GM12878 (cell line): ENCODE measurements around the gene THSD4. TPM values are rescaled to one million over a fixed set of nuclear protein-coding genes. Genes with fewer than 3 reads are reported as not detected.

Experiments
- ATAC-seq: fragments of 200-7000 bp; cut with Tn5 transposase; 3 replicates; pipeline ENCODE4 v1.9.1; 2020; ENCODE audit warnings: mild to moderate bottlenecking, moderate library complexity
- BruUV-seq: library from RNA; stranded (reverse); fragments of 400-500 nt; replicated peaks from 2 replicates; lab custom pipeline; 2021; lab: Mats Ljungman, UMichigan
- CTCF ChIA-PET: fragments of 300-600 bp; sonication (Branson Sonifier 250); formaldehyde crosslinking; extraction: SDS; loops from one replicate; lab custom pipeline; 2021; ENCODE audit warnings: inconsistent platforms; lab: Yijun Ruan, JAX
- POLR2A ChIA-PET: fragments of 350-600 bp; formaldehyde crosslinking; extraction: SDS; loops from one replicate; lab custom pipeline; 2021; ENCODE audit warnings: inconsistent platforms; lab: Charles Lee
- RAD21 ChIA-PET: fragments of 300-600 bp; sonication (Branson Sonifier 250); formaldehyde crosslinking; loops from one replicate; lab custom pipeline; 2023; ENCODE audit warnings: antibody characterized with exemption; ENCODE audit not compliant: unreplicated experiment; lab: Charles Lee
- SMC1A ChIA-PET: fragments of 300-600 bp; sonication (Branson Sonifier 250); formaldehyde crosslinking; loops from one replicate; lab custom pipeline; 2023; ENCODE audit not compliant: unreplicated experiment, uncharacterized antibody; lab: Charles Lee
- DNase-seq: peaks from one replicate; pipeline ENCODE4 v3.0.0-alpha.2; 2011; ENCODE audit warnings: low read depth, low spot score
- FAIRE-seq: peaks from 3 replicates; lab custom pipeline; 2011; peaks lifted over from hg19 to GRCh38; lab: Jason Lieb, UNC
- H2AFZ ChIP-seq: 2 replicates; pipeline ENCODE4 v1.6.0; 2011; ENCODE audit warnings: low read depth, low read length, control low read depth; ENCODE audit not compliant: control insufficient read depth
- H3K27ac ChIP-seq: 2 replicates; pipeline ENCODE4 v1.5.1; 2011; ENCODE audit warnings: control low read depth; ENCODE audit not compliant: control insufficient read depth, insufficient read depth
- H3K27me3 ChIP-seq, 2 experiments: replicated peaks in 1 of 2; 2 replicates each; pipeline versions ENCODE4 v1.6.0 to v1.6.1; 2011; ENCODE audit warnings: low read length in 1 of 2; ENCODE audit not compliant: control insufficient read depth in 2 of 2, insufficient read depth in 2 of 2
- H3K36me3 ChIP-seq, 2 experiments: 2 replicates each; pipeline ENCODE4 v1.5.1; 2011; ENCODE audit warnings: low read length in 1 of 2; ENCODE audit not compliant: control insufficient read depth in 2 of 2, insufficient read depth in 2 of 2
- H3K4me1 ChIP-seq: 2 replicates; pipeline ENCODE4 v1.6.1; 2011; ENCODE audit warnings: mild to moderate bottlenecking, low read length, moderate library complexity, mixed read lengths; ENCODE audit not compliant: control insufficient read depth, insufficient read depth
- H3K4me2 ChIP-seq: 2 replicates; pipeline ENCODE4 v1.6.0; 2011; ENCODE audit warnings: control low read depth; ENCODE audit not compliant: control insufficient read depth, insufficient read depth
- H3K4me3 ChIP-seq: fragments of 200-600 bp; sonication (generic); 2 replicates; pipeline ENCODE4 v1.5.1; 2016
- H3K79me2 ChIP-seq: 2 replicates; pipeline ENCODE4 v1.6.0; 2011; ENCODE audit warnings: low read length; ENCODE audit not compliant: control insufficient read depth, insufficient read depth
- H3K9ac ChIP-seq: 2 replicates; pipeline ENCODE4 v1.8.0; 2011; ENCODE audit warnings: low read length, control low read depth, mixed read lengths; ENCODE audit not compliant: control insufficient read depth, insufficient read depth
- H3K9me3 ChIP-seq: replicated peaks from 3 replicates; pipeline ENCODE4 v1.5.1; 2011; ENCODE audit warnings: mild to moderate bottlenecking, low read length; ENCODE audit not compliant: control insufficient read depth, insufficient read depth
- H4K20me1 ChIP-seq: 2 replicates; pipeline ENCODE4 v1.6.0; 2011; ENCODE audit not compliant: control insufficient read depth, insufficient read depth
- CEBPB ChIP-seq, 2 experiments: fragments of 150-350 bp in 1 of 2; IDR thresholded peaks; 2 replicates each; pipeline ENCODE4 v1.6.1; 2012 to 2014; ENCODE audit warnings: low read depth in 2 of 2, low read length in 2 of 2, borderline replicate concordance in 1 of 2, inconsistent platforms in 1 of 2
- KDM1A ChIP-seq: fragments of 200-600 bp; sonication (generic); IDR thresholded peaks from 2 replicates; pipeline ENCODE4 v1.6.1; 2016; ENCODE audit warnings: borderline replicate concordance
- NBN ChIP-seq: fragments of 450-650 bp; IDR thresholded peaks from 2 replicates; pipeline ENCODE4 v1.6.1; 2016
- NR2C1 ChIP-seq: fragments of 450-650 bp; IDR thresholded peaks from 2 replicates; pipeline ENCODE4 v1.6.1; 2017; ENCODE audit warnings: antibody characterized with exemption, mild to moderate bottlenecking, moderate library complexity
- PAX5 ChIP-seq: IDR thresholded peaks from 2 replicates; pipeline ENCODE4 v1.6.1; 2011; ENCODE audit warnings: low read depth, low read length, borderline replicate concordance
- POLR2AphosphoS2 ChIP-seq: IDR thresholded peaks from 2 replicates; pipeline ENCODE4 v1.6.1; 2011; ENCODE audit warnings: low read depth, mild to moderate bottlenecking, low read length, improper control_type of control experiment, moderate library complexity
- POLR2AphosphoS5 ChIP-seq: IDR thresholded peaks from 2 replicates; pipeline ENCODE4 v1.6.1; 2011; ENCODE audit warnings: mild to moderate bottlenecking, low read length, inconsistent platforms
- TBL1XR1 ChIP-seq: IDR thresholded peaks from 2 replicates; pipeline ENCODE4 v1.6.1; 2012; ENCODE audit warnings: low read depth, low read length, improper control_type of control experiment
- WGBS: methylation state at CpG from one replicate; pipeline ENCODE4 v1.1.6; 2016; ENCODE audit warnings: low lambda C conversion rate; ENCODE audit not compliant: insufficient replicate concordance, insufficient coverage; ENCODE audit errors: missing lambda C conversion rate; 5-methylcytosine and 5-hydroxymethylcytosine counted together
- in situ Hi-C: fragments of 300-500 bp; cut with MboI; formaldehyde crosslinking; loops from 9 replicates; pipeline ENCODE4 v1.14.3; 2018; ENCODE audit warnings: mixed read lengths
- intact Hi-C: fragments of 100-400 bp; cut with micrococcal nuclease; formaldehyde crosslinking; loops from one replicate; pipeline ENCODE4 v1.14.2; 2022; ENCODE audit not compliant: unreplicated experiment
- polyA plus RNA-seq, 11 experiments: library from polyadenylated mRNA; depleted of rRNA in 4 of 11; unstranded in 6 of 11; stranded (reverse) in 5 of 11; fragments of >200 nt; fragmentation: Nextera tagmentation in 4 of 11; fragmentation: Illumina TruSeq in 1 of 11; extraction: Ambion mirVana in 4 of 11; extraction: Trizol in 1 of 11; gene quantifications; 1 replicate in 1 of 11; 2 replicates in 10 of 11; pipeline versions ENCODE4 v1.2.1 to v1.2.3, GENCODE V29; 2011 to 2016; ENCODE audit warnings: inconsistent platforms in 2 of 11, missing spikeins in 2 of 11, low read depth in 1 of 11
- total RNA-seq, 4 experiments: library from RNA; depleted of rRNA in 3 of 4; stranded (reverse); fragments of >200 nt in 3 of 4; fragmentation: Illumina TruSeq in 1 of 4; extraction: Trizol in 1 of 4; gene quantifications; 2 replicates each; pipeline versions ENCODE4 v1.2.1 to v1.2.3, GENCODE V29; 2013 to 2021
- TF ChIP-seq, protein P1 (sequence below): fragments of 450-650 bp; IDR thresholded peaks from 2 replicates; pipeline ENCODE4 v1.6.1; 2017; ENCODE audit warnings: mild to moderate bottlenecking, moderate library complexity
- TF ChIP-seq, protein P2 (sequence below): fragments of 450-650 bp; IDR thresholded peaks from 2 replicates; pipeline ENCODE4 v1.6.1; 2018; ENCODE audit warnings: borderline replicate concordance, mild to moderate bottlenecking; ENCODE audit not compliant: partially characterized antibody
- TF ChIP-seq, protein P3 (sequence below): fragments of 450-650 bp; IDR thresholded peaks from 2 replicates; pipeline ENCODE4 v1.6.1; 2014; ENCODE audit warnings: mild to moderate bottlenecking

The THSD4 gene
- total and polyA plus RNA-seq, 10 of the 15 experiments (the other 5 are each of a cell fraction or from before 2014, with no cell fraction given) = 0.04 to 0.13 (median 0.05) TPM; not detected in 7

DNA sequence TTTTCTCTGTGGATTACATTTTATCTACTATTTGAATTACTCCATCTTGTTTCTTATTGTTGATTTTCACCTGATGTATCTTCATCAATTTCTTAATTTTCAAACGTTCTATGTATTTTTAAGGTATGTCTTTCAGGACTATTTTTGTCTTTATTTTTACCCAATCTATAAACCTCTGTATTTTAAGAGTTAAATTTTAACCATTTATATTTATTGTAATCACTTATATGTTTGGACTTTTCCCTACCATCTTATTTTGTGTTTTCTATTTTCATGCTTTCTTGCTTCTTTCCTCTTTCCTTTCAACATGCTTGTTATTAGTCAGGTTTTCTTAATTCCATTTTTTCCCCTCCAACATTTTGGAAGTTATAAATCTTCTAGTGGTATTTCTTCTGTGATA, 645.6 kb downstream of the THSD4 start:
- no peak overlapping the region for H2AFZ ChIP-seq
- ChIA-PET SMC1A (no interaction called here), POLR2A (no interaction called here)
- H3K79me2 ChIP-seq = no peaks in the 10 kb centered on the region
- no peaks in the 10 kb centered on the region for H3K27me3 ChIP-seq
- intact Hi-C loops = no loop called here
- FAIRE-seq (no peak), DNase-seq (no peak)
- in situ Hi-C loops = no loop called here
- no peaks in the 10 kb centered on the region for H3K36me3 ChIP-seq
- no peak overlapping the region for H3K4me2 ChIP-seq
- H3K4me1 ChIP-seq = no peaks in the 10 kb centered on the region
- TF ChIP-seq, protein P1, sequence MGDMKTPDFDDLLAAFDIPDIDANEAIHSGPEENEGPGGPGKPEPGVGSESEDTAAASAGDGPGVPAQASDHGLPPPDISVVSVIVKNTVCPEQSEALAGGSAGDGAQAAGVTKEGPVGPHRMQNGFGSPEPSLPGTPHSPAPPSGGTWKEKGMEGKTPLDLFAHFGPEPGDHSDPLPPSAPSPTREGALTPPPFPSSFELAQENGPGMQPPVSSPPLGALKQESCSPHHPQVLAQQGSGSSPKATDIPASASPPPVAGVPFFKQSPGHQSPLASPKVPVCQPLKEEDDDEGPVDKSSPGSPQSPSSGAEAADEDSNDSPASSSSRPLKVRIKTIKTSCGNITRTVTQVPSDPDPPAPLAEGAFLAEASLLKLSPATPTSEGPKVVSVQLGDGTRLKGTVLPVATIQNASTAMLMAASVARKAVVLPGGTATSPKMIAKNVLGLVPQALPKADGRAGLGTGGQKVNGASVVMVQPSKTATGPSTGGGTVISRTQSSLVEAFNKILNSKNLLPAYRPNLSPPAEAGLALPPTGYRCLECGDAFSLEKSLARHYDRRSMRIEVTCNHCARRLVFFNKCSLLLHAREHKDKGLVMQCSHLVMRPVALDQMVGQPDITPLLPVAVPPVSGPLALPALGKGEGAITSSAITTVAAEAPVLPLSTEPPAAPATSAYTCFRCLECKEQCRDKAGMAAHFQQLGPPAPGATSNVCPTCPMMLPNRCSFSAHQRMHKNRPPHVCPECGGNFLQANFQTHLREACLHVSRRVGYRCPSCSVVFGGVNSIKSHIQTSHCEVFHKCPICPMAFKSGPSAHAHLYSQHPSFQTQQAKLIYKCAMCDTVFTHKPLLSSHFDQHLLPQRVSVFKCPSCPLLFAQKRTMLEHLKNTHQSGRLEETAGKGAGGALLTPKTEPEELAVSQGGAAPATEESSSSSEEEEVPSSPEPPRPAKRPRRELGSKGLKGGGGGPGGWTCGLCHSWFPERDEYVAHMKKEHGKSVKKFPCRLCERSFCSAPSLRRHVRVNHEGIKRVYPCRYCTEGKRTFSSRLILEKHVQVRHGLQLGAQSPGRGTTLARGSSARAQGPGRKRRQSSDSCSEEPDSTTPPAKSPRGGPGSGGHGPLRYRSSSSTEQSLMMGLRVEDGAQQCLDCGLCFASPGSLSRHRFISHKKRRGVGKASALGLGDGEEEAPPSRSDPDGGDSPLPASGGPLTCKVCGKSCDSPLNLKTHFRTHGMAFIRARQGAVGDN = no peak
- no peak for TF ChIP-seq PAX5
- TF ChIP-seq, all 136 proteins: peak for 0
- ATAC-seq = no peak
- RAD21 ChIA-PET = no interaction called here
- 47% methylated on average over 1 of the region's 1 CpG for WGBS
- CTCF ChIA-PET = no interaction called here
- Histone ChIP-seq H3K9ac (no peak overlapping the region), H3K27ac (no peak overlapping the region), H3K4me3 (no peak overlapping the region), H4K20me1 (no peaks in the 10 kb centered on the region), H3K9me3 (no peaks in the 10 kb centered on the region; the same call in 2 of the 3 replicates)
- no TSS peak for BruUV-seq

DNA sequence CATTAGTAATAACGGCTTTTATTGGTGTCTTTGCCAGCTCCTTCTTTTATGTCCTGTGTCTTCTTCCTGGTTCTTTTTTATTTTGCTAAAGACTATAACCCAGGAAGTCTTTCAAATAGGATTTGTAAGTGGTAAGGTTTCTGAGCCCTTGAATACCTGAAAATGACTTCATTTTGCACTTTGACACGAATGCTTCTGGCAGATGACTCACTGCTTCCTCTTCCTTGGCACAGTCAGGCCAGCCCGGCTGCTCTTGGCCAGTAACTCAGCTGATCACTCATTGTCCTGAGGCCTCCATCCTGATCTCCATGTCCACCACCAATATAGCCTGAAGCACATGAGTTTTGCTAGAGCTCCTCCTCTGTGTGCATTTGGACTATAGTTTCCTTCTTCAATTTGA, 646.4 kb downstream of the THSD4 start:
- BruUV-seq = no TSS peak
- ATAC-seq = no peak
- H3K79me2 ChIP-seq = no peaks in the 10 kb centered on the region
- no peak overlapping the region for H3K9ac ChIP-seq
- no peak overlapping the region for H3K4me2 ChIP-seq
- no peak overlapping the region for H3K4me3 ChIP-seq
- no peaks in the 10 kb centered on the region for H3K36me3 ChIP-seq
- SMC1A ChIA-PET = no interaction called here
- in situ Hi-C loops = no loop called here
- H4K20me1 ChIP-seq = no peaks in the 10 kb centered on the region
- H3K9me3 ChIP-seq = no peaks in the 10 kb centered on the region; the same call in 2 of the 3 replicates
- CTCF ChIA-PET = no interaction called here
- DNase-seq = no peak
- RAD21 ChIA-PET = no interaction called here
- no peak overlapping the region for H2AFZ ChIP-seq
- H3K27ac ChIP-seq = no peak overlapping the region
- POLR2A ChIA-PET = no interaction called here
- no peak for FAIRE-seq
- no peaks in the 10 kb centered on the region for H3K27me3 ChIP-seq
- WGBS = 9% methylated on average over 3 of the region's 3 CpGs
- H3K4me1 ChIP-seq = no peaks in the 10 kb centered on the region
- intact Hi-C loops = no loop called here
- TF ChIP-seq TBL1XR1 (no peak), CEBPB (IDR thresholded peaks at IDR 0.05; ENCODE audit: borderline replicate concordance in 1 of 2, low read depth in 2 of 2, low read length in 2 of 2) (no peak), NR2C1 (no peak), NBN (no peak), KDM1A (no peak), POLR2AphosphoS2 (no peak), POLR2AphosphoS5 (no peak)
- TF ChIP-seq, protein P2, sequence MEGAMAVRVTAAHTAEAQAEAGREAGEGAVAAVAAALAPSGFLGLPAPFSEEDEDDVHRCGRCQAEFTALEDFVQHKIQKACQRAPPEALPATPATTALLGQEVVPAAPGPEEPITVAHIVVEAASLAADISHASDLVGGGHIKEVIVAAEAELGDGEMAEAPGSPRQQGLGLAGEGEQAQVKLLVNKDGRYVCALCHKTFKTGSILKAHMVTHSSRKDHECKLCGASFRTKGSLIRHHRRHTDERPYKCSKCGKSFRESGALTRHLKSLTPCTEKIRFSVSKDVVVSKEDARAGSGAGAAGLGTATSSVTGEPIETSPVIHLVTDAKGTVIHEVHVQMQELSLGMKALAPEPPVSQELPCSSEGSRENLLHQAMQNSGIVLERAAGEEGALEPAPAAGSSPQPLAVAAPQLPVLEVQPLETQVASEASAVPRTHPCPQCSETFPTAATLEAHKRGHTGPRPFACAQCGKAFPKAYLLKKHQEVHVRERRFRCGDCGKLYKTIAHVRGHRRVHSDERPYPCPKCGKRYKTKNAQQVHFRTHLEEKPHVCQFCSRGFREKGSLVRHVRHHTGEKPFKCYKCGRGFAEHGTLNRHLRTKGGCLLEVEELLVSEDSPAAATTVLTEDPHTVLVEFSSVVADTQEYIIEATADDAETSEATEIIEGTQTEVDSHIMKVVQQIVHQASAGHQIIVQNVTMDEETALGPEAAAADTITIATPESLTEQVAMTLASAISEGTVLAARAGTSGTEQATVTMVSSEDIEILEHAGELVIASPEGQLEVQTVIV = no peak
- TF ChIP-seq, protein P3, sequence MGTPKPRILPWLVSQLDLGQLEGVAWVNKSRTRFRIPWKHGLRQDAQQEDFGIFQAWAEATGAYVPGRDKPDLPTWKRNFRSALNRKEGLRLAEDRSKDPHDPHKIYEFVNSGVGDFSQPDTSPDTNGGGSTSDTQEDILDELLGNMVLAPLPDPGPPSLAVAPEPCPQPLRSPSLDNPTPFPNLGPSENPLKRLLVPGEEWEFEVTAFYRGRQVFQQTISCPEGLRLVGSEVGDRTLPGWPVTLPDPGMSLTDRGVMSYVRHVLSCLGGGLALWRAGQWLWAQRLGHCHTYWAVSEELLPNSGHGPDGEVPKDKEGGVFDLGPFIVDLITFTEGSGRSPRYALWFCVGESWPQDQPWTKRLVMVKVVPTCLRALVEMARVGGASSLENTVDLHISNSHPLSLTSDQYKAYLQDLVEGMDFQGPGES = no peak
